ENCODE results near the gene GALNT9.

The GALNT9 gene

DNA sequence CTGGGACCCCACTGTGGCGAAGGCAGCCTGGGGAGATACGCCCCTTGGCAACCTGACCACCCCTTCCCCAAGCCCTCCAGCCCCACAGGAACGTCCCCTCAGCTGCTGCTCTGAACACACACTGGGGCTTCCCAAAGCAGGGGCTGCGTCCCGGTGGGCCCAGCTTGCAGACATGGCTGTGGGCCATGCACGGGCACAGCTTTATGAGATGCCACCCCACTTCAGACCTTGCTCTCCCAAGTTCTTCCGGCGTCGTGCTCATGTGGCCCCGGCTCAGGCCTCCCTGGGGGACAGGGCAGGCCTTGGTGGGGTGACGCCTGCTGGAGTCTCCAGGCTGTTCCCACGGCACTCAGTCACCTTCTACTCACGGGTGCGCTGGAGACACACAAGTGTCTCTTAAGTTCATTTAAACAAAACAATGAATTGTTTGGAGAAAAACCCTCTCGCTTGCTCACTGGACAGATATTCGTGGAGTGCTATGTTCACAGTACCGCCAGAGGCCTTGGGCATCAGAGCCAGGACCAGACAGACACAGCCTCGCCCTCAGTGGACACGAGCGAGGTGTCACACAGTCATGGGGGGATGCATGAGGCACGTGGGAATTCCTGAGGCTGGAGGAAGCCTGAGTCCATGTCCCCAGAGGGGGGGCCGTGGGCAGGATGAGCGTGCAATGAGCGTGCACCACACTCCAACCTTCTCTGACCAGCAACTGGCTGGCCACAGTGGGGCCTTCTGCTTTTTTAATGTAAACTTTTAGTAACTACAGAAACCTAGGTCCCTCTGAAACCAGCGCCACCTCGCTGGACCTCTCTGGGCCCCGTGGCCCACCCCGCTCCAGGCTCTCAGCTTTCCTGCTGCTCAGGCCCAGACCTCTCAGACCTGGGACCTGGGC is 4.3 kb downstream of the GALNT9 start:
- no peak for DNase-seq

DNA sequence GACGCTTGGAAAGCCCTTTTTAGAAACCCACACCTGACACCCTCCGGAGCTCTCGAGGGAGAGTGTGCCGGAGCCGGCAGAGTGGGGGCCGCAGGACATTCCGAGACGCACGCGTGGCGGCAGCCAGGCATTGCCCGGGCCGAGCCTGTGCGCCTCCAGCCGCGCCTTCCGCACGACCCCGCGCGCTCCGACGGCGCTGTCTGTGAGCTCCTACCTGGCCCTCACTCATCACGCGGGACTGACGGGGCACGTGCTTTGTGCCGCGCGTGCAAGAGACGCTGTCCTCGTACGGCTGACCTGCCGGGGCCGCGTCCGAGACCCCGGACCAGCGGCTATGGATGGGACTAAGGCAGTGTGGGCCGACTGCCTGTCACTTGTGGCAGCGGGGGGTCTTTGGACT is 5.2 kb downstream of the GALNT9 start:
- no peak for DNase-seq

GRCh38 chr12:132323171-132324010 is 6.0 kb downstream of the GALNT9 start:
- no peak for DNase-seq

DNA sequence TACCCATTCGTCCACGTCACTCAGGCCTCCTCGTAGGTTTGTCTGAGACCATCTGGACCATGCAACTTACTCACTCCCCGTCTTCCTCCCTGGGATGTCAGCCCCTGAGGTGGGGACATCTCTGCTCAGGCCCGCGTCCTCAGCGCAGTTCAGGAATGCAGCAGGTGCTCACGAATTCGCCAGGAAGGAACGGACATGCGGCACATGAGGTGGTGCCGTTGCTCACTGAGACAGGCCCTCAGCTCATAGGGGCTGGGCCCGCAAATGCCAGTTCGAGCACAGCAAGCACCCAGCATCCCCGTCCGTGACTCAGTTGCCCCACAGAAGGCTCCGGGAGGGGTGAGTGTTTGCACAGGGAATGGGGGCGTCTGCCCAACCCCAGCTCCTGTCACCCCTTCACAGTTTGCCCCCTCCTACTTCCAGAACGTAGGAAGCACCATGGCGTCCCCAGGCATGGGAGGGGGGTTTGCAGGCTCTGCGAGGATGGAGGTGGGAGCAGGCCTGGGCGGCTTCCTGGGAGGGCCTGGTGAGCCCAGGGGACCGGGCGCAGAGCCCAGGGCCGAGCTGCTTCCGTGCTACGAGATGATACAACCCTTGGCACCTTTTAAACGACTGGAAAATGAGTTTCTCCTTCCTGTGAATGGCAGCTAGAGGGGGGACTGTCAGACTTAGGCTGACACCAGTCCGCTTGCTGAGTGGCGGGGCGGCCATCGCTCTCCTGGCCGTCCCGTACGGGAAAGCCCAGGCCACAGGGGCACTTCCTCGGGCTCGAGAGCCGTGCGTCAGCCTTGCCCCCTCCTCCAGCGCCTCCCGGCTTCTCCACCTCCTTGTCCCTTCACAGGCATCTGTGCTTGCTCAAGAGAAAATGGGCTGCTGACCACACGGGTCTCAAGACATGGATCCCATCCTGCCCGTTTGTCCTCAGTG is 6.9 kb downstream of the GALNT9 start:
- DNase-seq = no peak

DNA sequence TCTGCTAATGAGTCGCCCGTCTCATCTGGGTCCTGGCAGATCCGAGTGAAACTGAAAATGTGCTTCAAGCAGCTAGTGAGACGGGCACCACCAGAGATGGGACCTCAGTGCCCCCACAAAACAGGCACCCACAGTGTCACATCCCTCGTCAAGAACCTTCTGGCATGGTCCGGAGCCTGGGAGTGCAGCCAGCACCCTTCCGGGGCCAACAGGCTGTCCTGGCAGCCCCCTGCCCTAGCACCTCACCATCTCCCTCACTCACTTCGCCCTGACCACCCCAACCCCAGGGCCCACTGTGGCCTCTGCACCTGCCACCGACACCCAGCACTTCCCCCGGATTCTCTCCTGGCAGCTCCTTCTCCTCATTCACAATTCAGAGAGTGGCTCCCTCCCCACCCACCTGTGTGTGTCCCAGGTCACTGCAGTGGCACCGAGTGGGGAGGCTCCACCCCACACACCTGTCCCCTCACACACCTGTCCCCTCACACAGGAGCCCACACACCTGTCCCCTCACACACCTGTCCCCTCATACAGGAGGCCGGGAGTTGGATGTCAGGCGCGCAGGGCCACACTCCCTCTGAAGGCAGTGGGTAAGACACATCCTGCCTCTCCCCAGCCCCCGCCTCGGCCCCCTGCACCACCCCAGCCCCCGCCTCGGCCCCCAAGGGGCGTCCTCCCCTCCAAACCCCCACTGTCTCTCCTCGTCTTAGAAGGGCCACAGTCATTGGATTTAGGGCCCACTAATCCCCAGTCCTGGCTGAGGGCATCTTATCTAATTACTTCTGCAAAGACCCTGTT is 7.9 kb downstream of the GALNT9 start:
- no peak for DNase-seq

GRCh38 chr12:132320767-132321211 is 8.6 kb downstream of the GALNT9 start:
- no peak for DNase-seq

- no peak for DNase-seq
These were observed 9.3 kb downstream of the GALNT9 start for GRCh38 chr12:132319991-132320570.

DNA sequence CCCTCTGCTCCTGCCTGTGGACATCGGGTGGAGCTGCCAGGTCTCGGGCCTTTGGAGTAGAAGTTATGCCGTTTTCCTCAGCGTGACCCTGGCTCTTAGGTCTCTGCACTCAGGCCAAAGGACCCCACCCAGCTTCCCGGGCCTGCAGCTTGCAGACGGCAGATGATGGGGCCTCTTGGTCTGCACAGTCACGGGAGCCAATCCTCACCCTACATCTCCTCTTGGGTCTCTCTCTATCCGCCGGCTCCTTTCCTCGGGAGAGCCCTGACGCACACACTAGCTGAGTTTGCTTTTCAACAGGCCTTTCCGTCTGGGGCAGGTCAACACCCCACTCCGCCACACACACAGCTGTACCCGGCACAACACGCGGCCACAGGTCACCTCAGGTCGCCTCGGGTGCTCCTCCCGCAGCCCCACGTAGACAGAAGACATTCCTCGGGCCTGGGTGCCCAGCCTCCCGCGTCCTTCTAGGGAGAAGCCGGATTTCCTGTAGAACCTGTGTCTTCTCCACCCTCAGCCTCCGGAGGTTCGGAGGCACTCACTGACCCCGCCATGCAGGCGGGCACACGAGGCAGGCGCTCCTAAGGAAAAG is 9.9 kb downstream of the GALNT9 start:
- DNase-seq = no peak

- DNase-seq = no peak
These were observed 10.8 kb downstream of the GALNT9 start for GRCh38 chr12:132318618-132319033.

DNA sequence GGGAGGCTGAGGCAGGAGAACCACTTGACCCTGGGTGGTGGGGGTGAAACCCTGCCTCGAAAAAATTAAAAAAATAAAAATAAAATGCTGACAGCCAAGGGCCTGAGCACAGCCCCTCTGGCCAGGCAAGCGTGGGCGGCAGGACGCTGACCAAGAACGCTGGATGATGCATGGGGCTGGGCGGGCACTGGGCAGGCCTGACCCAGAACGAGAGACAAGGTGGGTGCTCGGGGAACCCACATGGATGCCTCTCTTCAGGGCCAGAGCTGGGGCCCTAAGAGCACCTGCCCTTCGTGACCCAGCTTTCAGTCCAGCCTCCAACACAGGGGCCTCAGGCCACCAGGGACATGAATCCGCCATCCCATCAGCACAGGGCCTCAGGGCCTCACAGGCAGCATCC is 11.3 kb downstream of the GALNT9 start:
- no peak for DNase-seq

GRCh38 chr12:132317233-132317938 is 12.0 kb downstream of the GALNT9 start:
- no peak for DNase-seq

DNA sequence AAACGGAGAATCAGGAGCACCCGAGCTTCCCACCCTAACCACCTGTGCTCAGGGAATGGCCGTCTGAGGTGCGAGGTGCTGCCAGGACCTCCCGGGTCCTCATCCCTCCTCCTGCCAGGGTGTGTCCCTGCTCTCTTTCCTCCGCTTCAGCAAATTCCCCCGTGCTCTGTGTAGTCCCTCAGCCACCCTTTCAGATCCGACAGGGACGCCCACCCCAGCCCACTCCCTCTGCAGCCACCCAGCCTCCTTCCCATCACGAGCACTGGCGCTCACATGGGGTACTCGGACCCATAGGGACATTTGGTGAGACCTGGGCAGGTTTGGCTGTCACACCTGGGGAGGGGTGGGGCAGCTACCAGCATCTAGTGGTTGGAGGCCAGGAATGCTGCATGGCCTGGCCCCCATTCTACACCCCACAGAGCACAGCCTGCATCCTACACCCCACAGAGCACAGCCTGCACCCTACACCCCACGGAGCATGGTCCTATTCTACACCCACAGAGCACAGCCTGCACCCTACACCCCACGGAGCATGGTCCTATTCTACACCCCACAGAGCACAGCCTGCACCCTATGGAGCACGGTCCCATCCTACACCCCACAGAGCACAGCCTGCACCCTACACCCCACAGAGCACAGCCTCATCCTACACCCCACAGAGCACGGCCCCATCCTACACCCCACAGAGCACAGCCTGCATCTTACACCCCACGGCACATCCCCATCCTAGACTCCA is 12.7 kb downstream of the GALNT9 start:
- DNase-seq = no peak

DNA sequence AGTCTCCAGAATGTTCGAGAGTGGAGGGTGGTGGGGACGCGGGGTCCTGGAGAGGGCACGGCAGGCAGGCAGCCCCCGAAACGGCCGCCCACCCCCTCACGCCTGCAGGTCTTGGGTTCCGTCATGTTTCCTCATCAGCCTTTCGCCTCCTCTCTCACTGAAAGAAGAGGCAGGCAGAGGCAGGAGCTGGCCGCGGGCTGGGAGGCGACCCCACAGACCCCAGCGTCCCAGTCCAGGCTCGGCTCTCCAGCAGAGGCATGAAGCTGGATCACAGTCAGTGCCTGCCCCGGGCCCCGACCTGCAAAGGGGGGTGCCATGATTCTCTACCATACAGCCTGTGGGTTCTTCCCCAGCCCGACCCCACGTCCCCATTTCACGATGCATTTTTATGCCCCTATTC is 13.4 kb downstream of the GALNT9 start:
- DNase-seq = no peak

DNA sequence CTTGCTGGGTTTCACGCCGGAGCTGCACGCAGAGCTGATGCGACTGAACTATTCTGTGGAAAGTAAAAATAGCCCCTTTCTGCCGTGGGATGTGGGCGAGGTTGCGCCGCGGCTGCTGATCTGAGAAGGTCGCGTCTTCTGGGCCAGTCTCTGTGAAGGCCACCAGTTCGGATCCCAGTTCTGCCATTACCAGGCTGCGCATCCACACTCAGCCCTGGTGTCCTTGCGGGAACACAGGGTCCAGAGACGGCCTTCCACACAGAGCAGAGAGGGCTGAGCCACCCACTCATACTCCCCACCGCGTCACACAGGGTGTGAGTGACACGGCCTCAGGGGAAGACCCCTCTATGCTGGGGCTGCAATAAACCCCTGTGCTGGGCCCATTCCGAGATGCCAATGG is 13.9 kb downstream of the GALNT9 start:
- DNase-seq = no peak

- DNase-seq = no peak
These were observed 14.7 kb downstream of the GALNT9 start for GRCh38 chr12:132314516-132315233.

DNA sequence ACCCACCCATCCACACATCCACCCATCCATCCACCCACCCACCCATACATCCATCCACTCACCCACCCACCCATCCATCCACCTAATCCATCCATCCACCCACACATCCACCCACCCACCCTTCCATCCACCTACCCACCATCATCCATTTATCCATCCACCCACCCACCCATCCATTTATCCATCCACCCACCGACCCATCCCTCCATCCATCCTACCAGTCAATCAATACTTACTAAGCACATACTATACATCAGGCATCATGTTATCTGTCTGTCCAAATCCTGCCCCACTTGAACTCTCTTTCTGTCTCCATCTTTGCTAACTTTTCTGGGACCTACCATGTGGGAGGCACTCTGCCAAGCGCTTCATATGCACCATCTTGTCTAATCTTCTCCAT is 15.4 kb downstream of the GALNT9 start:
- DNase-seq = no peak

GRCh38 chr12:132313182-132313581 is 16.2 kb downstream of the GALNT9 start:
- no peak for DNase-seq

DNA sequence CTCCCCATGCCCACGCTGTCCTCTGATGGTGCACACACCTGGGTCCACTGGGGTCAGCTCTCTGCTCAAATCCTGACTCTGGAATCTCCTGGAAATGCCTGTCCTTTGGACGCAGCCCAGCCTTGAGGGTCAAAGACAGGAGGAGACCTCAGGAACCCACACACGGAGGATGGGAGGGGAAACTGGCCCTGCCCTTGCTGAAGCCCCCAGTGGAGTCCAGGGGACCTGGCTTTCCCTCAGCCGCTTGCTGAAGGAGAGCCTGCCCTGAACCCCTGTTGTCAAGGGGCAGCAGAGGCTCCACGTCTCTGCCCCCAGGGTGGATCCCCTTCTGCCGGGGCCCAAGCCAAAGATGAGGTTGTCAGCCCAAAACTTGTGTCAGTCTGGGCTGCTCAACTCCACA is 16.9 kb downstream of the GALNT9 start:
- DNase-seq = no peak
